Immature natural killer cell (primary cell): ENCODE results near the gene CADPS. TPM values are rescaled to one million over a fixed set of nuclear protein-coding genes. Genes with fewer than 3 reads are reported as not detected.

Experiments
- DNase-seq, 3 donors: peaks; one replicate each; pipeline ENCODE4 v3.0.0; 2022; ENCODE audit warnings: mixed read lengths in 1 of 3
- H3K27ac Mint-ChIP-seq, 6 donors: one replicate each; pipeline ENCODE4 v1.8.0; 2020; ENCODE audit warnings: mixed read lengths in 6 of 6, mild to moderate bottlenecking in 5 of 6, inconsistent platforms in 4 of 6, moderate library complexity in 3 of 6
- H3K27me3 Mint-ChIP-seq, 3 donors: one replicate each; pipeline ENCODE4 v1.8.0; 2020 to 2021; ENCODE audit warnings: low read depth in 3 of 3, mild to moderate bottlenecking in 3 of 3, mixed read lengths in 3 of 3, moderate library complexity in 3 of 3, inconsistent platforms in 1 of 3
- H3K36me3 Mint-ChIP-seq, 3 donors: one replicate each; pipeline ENCODE4 v1.8.0; 2020; ENCODE audit warnings: mixed read lengths in 3 of 3, inconsistent platforms in 2 of 3, mild to moderate bottlenecking in 2 of 3
- H3K4me1 Mint-ChIP-seq, 2 donors: one replicate each; pipeline ENCODE4 v1.8.0; 2020; ENCODE audit warnings: inconsistent platforms in 2 of 2, mild to moderate bottlenecking in 2 of 2, mixed read lengths in 2 of 2, moderate library complexity in 1 of 2
- H3K4me3 Mint-ChIP-seq, 5 donors: one replicate each; pipeline ENCODE4 v1.8.0; 2020; ENCODE audit warnings: mild to moderate bottlenecking in 5 of 5, mixed read lengths in 5 of 5, inconsistent platforms in 3 of 5, moderate library complexity in 3 of 5
- H3K9me3 Mint-ChIP-seq, 6 donors: one replicate each; pipeline ENCODE4 v1.8.0; 2020; ENCODE audit warnings: mild to moderate bottlenecking in 6 of 6, mixed read lengths in 6 of 6, inconsistent platforms in 4 of 6, moderate library complexity in 3 of 6
- polyA plus RNA-seq, 3 donors: library from polyadenylated mRNA; unstranded; fragments of 300-500 nt; fragmentation: Illumina TruSeq; gene quantifications; one replicate each; pipeline ENCODE4 v1.2.3, GENCODE V29; 2021

The CADPS gene
- polyA plus RNA-seq, 3 donors from 2014 or later: not detected

- Mint-ChIP-seq H3K9me3 (peaks cover 0 to 11% (median 2%) of the 10 kb centered on the region in 6 donors), H3K36me3 (no peaks in the 10 kb centered on the region), H3K27ac (no peak overlapping the region), H3K4me1 (no peaks in the 10 kb centered on the region), H3K27me3 (peaks cover 0 to 2% (median 0%) of the 10 kb centered on the region in 3 donors), H3K4me3 (no peak overlapping the region)
- DNase-seq: no peak
Measured at GRCh38 chr3:62538691-62539356, 336.4 kb downstream of the CADPS start.

- DNase-seq: no peak
- Mint-ChIP-seq H3K27me3 (peaks cover 0 to 2% (median 1%) of the 10 kb centered on the region in 3 donors), H3K9me3 (peaks cover 0 to 10% (median under 1%) of the 10 kb centered on the region in 6 donors), H3K4me1 (no peaks in the 10 kb centered on the region), H3K4me3 (no peak overlapping the region), H3K36me3 (peaks cover 0 to 4% (median 0%) of the 10 kb centered on the region in 3 donors), H3K27ac (no peak overlapping the region)
Measured at GRCh38 chr3:62534326-62534725, 340.9 kb downstream of the CADPS start.

GRCh38 chr3:62532796-62533195, 342.4 kb downstream of the CADPS start:
- Mint-ChIP-seq H3K4me1 (no peaks in the 10 kb centered on the region), H3K27ac (no peak overlapping the region), H3K4me3 (no peak overlapping the region), H3K9me3 (peaks cover 0 to 10% (median 0%) of the 10 kb centered on the region in 6 donors), H3K27me3 (peaks cover 0 to 2% (median 1%) of the 10 kb centered on the region in 3 donors), H3K36me3 (peaks cover 0 to 4% (median 0%) of the 10 kb centered on the region in 3 donors)
- no peak for DNase-seq

GRCh38 chr3:62531981-62532380, 343.2 kb downstream of the CADPS start:
- Mint-ChIP-seq H3K27me3 (peaks cover 0 to 2% (median 1%) of the 10 kb centered on the region in 3 donors), H3K4me3 (no peak overlapping the region)

GRCh38 chr3:62531493-62531892, 343.7 kb downstream of the CADPS start:
- H3K4me3 Mint-ChIP-seq: no peak overlapping the region
- DNase-seq: no peak
- peaks cover 0 to 4% (median 0%) of the 10 kb centered on the region in 3 donors for H3K36me3 Mint-ChIP-seq
- H3K27me3 Mint-ChIP-seq: peaks cover 0 to 2% (median 1%) of the 10 kb centered on the region in 3 donors
- peaks cover 0 to 10% (median 0%) of the 10 kb centered on the region in 6 donors for H3K9me3 Mint-ChIP-seq
- H3K27ac Mint-ChIP-seq: no peak overlapping the region
- no peaks in the 10 kb centered on the region for H3K4me1 Mint-ChIP-seq

More at GRCh38 chr3:62531981-62532380, 343.2 kb downstream of the CADPS start:
- no peak overlapping the region for H3K27ac Mint-ChIP-seq
- H3K4me1 Mint-ChIP-seq: no peaks in the 10 kb centered on the region
- no peak for DNase-seq
- peaks cover 0 to 10% (median 0%) of the 10 kb centered on the region in 6 donors for H3K9me3 Mint-ChIP-seq
- peaks cover 0 to 4% (median 0%) of the 10 kb centered on the region in 3 donors for H3K36me3 Mint-ChIP-seq

- Mint-ChIP-seq H3K4me1 (no peaks in the 10 kb centered on the region), H3K36me3 (peaks cover 0 to 4% (median 0%) of the 10 kb centered on the region in 3 donors), H3K27me3 (peaks cover 0 to 2% (median 1%) of the 10 kb centered on the region in 3 donors), H3K9me3 (peaks cover 0 to 3% (median under 1%) of the 10 kb centered on the region in 6 donors), H3K27ac (no peak overlapping the region), H3K4me3 (no peak overlapping the region)
- no peak for DNase-seq
Measured at GRCh38 chr3:62529230-62529629, 346.0 kb downstream of the CADPS start.

GRCh38 chr3:62527474-62527873, 347.7 kb downstream of the CADPS start:
- no peaks in the 10 kb centered on the region for H3K4me1 Mint-ChIP-seq
- no peak overlapping the region for H3K27ac Mint-ChIP-seq
- no peak for DNase-seq
- no peaks in the 10 kb centered on the region for H3K36me3 Mint-ChIP-seq
- peaks cover 0 to 2% (median 1%) of the 10 kb centered on the region in 3 donors for H3K27me3 Mint-ChIP-seq
- H3K9me3 Mint-ChIP-seq: peaks cover 0 to 4% (median 3%) of the 10 kb centered on the region in 6 donors
- H3K4me3 Mint-ChIP-seq: no peak overlapping the region

GRCh38 chr3:62525281-62525680, 349.9 kb downstream of the CADPS start:
- DNase-seq: no peak
- Mint-ChIP-seq H3K27ac (no peak overlapping the region), H3K9me3 (peaks cover 0 to 5% (median 3%) of the 10 kb centered on the region in 6 donors), H3K4me1 (no peaks in the 10 kb centered on the region), H3K27me3 (peaks cover 0 to 2% (median 1%) of the 10 kb centered on the region in 3 donors), H3K4me3 (no peak overlapping the region), H3K36me3 (no peaks in the 10 kb centered on the region)

GRCh38 chr3:62523672-62524071, 351.5 kb downstream of the CADPS start:
- no peak for DNase-seq
- H3K27ac Mint-ChIP-seq: no peak overlapping the region
- no peak overlapping the region for H3K4me3 Mint-ChIP-seq
- H3K9me3 Mint-ChIP-seq: peaks cover 2 to 5% (median 4%) of the 10 kb centered on the region in 6 donors
- H3K36me3 Mint-ChIP-seq: no peaks in the 10 kb centered on the region
- H3K27me3 Mint-ChIP-seq: no peaks in the 10 kb centered on the region
- no peaks in the 10 kb centered on the region for H3K4me1 Mint-ChIP-seq

GRCh38 chr3:62521464-62522105, 353.6 kb downstream of the CADPS start:
- no peak for DNase-seq
- Mint-ChIP-seq H3K4me1 (no peaks in the 10 kb centered on the region), H3K36me3 (no peaks in the 10 kb centered on the region), H3K9me3 (peaks cover 2 to 11% (median 6%) of the 10 kb centered on the region in 6 donors), H3K4me3 (no peak overlapping the region), H3K27ac (no peak overlapping the region), H3K27me3 (no peaks in the 10 kb centered on the region)

GRCh38 chr3:62503516-62503915, 371.7 kb downstream of the CADPS start:
- Mint-ChIP-seq H3K9me3 (peaks cover 0 to 14% (median under 1%) of the 10 kb centered on the region in 6 donors), H3K4me1 (no peaks in the 10 kb centered on the region), H3K36me3 (no peaks in the 10 kb centered on the region), H3K27me3 (peaks cover 0 to 4% (median 2%) of the 10 kb centered on the region in 3 donors), H3K27ac (no peak overlapping the region), H3K4me3 (no peak overlapping the region)
- no peak for DNase-seq

- Mint-ChIP-seq H3K4me1 (no peaks in the 10 kb centered on the region), H3K27me3 (peaks cover 0 to 4% (median 2%) of the 10 kb centered on the region in 3 donors), H3K4me3 (no peak overlapping the region), H3K9me3 (peaks cover 0 to 18% (median 2%) of the 10 kb centered on the region in 6 donors), H3K27ac (no peak overlapping the region), H3K36me3 (no peaks in the 10 kb centered on the region)
- DNase-seq: no peak
Measured at GRCh38 chr3:62502315-62503300, 372.6 kb downstream of the CADPS start.

GRCh38 chr3:62501289-62501668, 373.9 kb downstream of the CADPS start:
- Mint-ChIP-seq H3K27me3 (peaks cover 0 to 2% (median 2%) of the 10 kb centered on the region in 3 donors), H3K4me1 (no peaks in the 10 kb centered on the region), H3K27ac (no peak overlapping the region), H3K9me3 (peaks cover 0 to 20% (median 3%) of the 10 kb centered on the region in 6 donors), H3K4me3 (no peak overlapping the region), H3K36me3 (no peaks in the 10 kb centered on the region)
- no peak for DNase-seq
